Dedifferentiated amniotic fluid mesenchymal stem cell (primary cell): ENCODE data around the gene NSG2.
"Not testable (repeated sequence)": the region's sequence is repeated elsewhere in the genome, so short reads cannot be mapped to it uniquely, and the experiment has no call there.

Source experiments
- DNase-seq: peaks from one replicate; pipeline ENCODE4 v3.0.0-alpha.2; 2016; ENCODE audit errors: extremely low spot score

NSG2 gene

GRCh38 chr5:174101195-174101730 lies 55.8 kb downstream of the NSG2 start:
- DNase-seq = no peak

GRCh38 chr5:174102574-174102973 lies 57.1 kb downstream of the NSG2 start:
- DNase-seq = not testable (repeated sequence)

GRCh38 chr5:174106997-174107655 lies 61.6 kb downstream of the NSG2 start:
- no peak for DNase-seq

GRCh38 chr5:174108745-174109144 lies 63.2 kb downstream of the NSG2 start:
- DNase-seq = no peak

GRCh38 chr5:174109698-174110260 lies 64.3 kb downstream of the NSG2 start:
- no peak for DNase-seq

GRCh38 chr5:174110310-174110709 lies 64.8 kb downstream of the NSG2 start:
- no peak for DNase-seq

- DNase-seq = no peak
Measured at GRCh38 chr5:174111287-174111973, 65.9 kb downstream of the NSG2 start.

GRCh38 chr5:174115226-174115625 lies 69.7 kb downstream of the NSG2 start:
- no peak for DNase-seq

- no peak for DNase-seq
Measured at GRCh38 chr5:174118823-174119467, 73.4 kb downstream of the NSG2 start.

GRCh38 chr5:174119468-174119881 lies 74.0 kb downstream of the NSG2 start:
- DNase-seq = no peak

- no peak for DNase-seq
Measured at GRCh38 chr5:174120401-174121005, 75.0 kb downstream of the NSG2 start.

GRCh38 chr5:174134545-174134944 lies 89.0 kb downstream of the NSG2 start:
- DNase-seq = no peak

GRCh38 chr5:174139623-174140022 lies 94.1 kb downstream of the NSG2 start:
- no peak for DNase-seq

- DNase-seq = no peak
Measured at GRCh38 chr5:174140452-174141020, 95.0 kb downstream of the NSG2 start.

GRCh38 chr5:174141398-174141797 lies 95.9 kb downstream of the NSG2 start:
- no peak for DNase-seq

GRCh38 chr5:174145091-174145490 lies 99.6 kb downstream of the NSG2 start:
- DNase-seq = no peak

GRCh38 chr5:174145821-174146220 lies 100.3 kb downstream of the NSG2 start:
- DNase-seq = no peak

GRCh38 chr5:174146556-174146955 lies 101.0 kb downstream of the NSG2 start:
- DNase-seq = no peak

- not testable (repeated sequence) for DNase-seq
Measured at GRCh38 chr5:174147012-174147411, 101.5 kb downstream of the NSG2 start.

- no peak for DNase-seq
Measured at GRCh38 chr5:174147551-174147950, 102.0 kb downstream of the NSG2 start.

- no peak for DNase-seq
Measured at GRCh38 chr5:174148721-174149120, 103.2 kb downstream of the NSG2 start.

- no peak for DNase-seq
Measured at GRCh38 chr5:174149426-174149825, 103.9 kb downstream of the NSG2 start.
